Hematopoietic multipotent progenitor cell treated with erythropoietin and hydrocortisone succinate and interleukin-3 and kit ligand, for 17 days (in vitro differentiated cells): ENCODE results near the gene TLCD5.

Source experiments
- DNase-seq: peaks from one replicate; pipeline ENCODE4 v3.0.0-alpha.2; 2015; ENCODE audit warnings: low spot score

The TLCD5 gene

GRCh38 chr11:120307476-120307875, 17.6 kb upstream of the TLCD5 start:
- no peak for DNase-seq

GRCh38 chr11:120308081-120308480, 17.0 kb upstream of the TLCD5 start:
- DNase-seq, result no peak

GRCh38 chr11:120310870-120311269, 14.2 kb upstream of the TLCD5 start:
- no peak for DNase-seq

- no peak for DNase-seq
Measured at GRCh38 chr11:120314861-120315260, 10.2 kb upstream of the TLCD5 start.

GRCh38 chr11:120316880-120317688, 8.0 kb upstream of the TLCD5 start:
- no peak for DNase-seq

GRCh38 chr11:120317689-120318480, 7.2 kb upstream of the TLCD5 start:
- DNase-seq, result no peak

- DNase-seq, result no peak
Measured at GRCh38 chr11:120318906-120319305, 6.2 kb upstream of the TLCD5 start.

- DNase-seq, result no peak
Measured at GRCh38 chr11:120326228-120326627, 1.1 kb downstream of the TLCD5 start.

- DNase-seq, result no peak
Measured at GRCh38 chr11:120326845-120327281, 1.8 kb downstream of the TLCD5 start.

GRCh38 chr11:120327311-120327710, 2.2 kb downstream of the TLCD5 start:
- no peak for DNase-seq

GRCh38 chr11:120329556-120329955, 4.5 kb downstream of the TLCD5 start:
- DNase-seq, result no peak

- no peak for DNase-seq
Measured at GRCh38 chr11:120330045-120330444, 4.9 kb downstream of the TLCD5 start.

GRCh38 chr11:120331301-120331996, 6.3 kb downstream of the TLCD5 start:
- no peak for DNase-seq

- no peak for DNase-seq
Measured at GRCh38 chr11:120332822-120333716, 8.0 kb downstream of the TLCD5 start.

GRCh38 chr11:120333801-120334200, 8.7 kb downstream of the TLCD5 start:
- peak; percentile 7 for DNase-seq

- peak; percentile 21 for DNase-seq
Measured at GRCh38 chr11:120334332-120334731, 9.2 kb downstream of the TLCD5 start.

- peak; percentile 91 for DNase-seq
Measured at GRCh38 chr11:120334894-120335462, 9.9 kb downstream of the TLCD5 start.

- no peak for DNase-seq
Measured at GRCh38 chr11:120335556-120335907, 10.4 kb downstream of the TLCD5 start.

GRCh38 chr11:120335908-120336640, 11.0 kb downstream of the TLCD5 start, which contains the start of gene ARHGEF12:
Gene ARHGEF12, plus strand, starts transcription at chr11:120336413. Its CDS starts 831 bp downstream, at chr11:120337244.
- DNase-seq, result peak; percentile 89

GRCh38 chr11:120336641-120337354, 11.7 kb downstream of the TLCD5 start:
- DNase-seq, result no peak
